NCI-H748 (cell line): Measurements from ENCODE around the gene PPP3CA.

Source experiments
- DNase-seq: peaks from one replicate; lab custom pipeline; 2025; ENCODE audit not compliant: unreplicated experiment; lab: John Stamatoyannopoulos, UW

Gene PPP3CA

GRCh38 chr4:100977746-100978397 lies 369.5 kb downstream of the PPP3CA start:
- DNase-seq = no peak

DNA sequence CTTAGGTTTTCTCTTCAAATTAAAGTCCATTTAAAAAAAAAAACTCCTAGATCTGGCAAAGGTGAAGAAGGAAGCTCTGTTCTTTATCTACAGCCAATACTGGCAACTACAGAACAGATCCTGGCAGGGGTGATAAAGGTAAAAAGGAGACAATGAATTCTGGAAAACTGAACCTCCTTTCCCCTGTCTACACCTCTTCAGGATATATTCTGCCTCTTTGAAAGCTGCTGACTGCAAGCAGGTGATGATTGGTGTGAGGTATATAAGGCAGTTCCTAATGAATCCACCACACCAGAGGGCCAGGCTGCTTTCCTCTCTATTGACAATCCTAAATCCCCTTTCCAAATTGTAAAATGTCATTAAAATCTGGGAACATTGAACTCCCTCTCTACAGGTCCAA lies 370.1 kb downstream of the PPP3CA start:
- no peak for DNase-seq
